GM18508 (cell line): ENCODE measurements around the gene KIF20A.
"Not testable (repeated sequence)": the region's sequence is repeated elsewhere in the genome, so short reads cannot be mapped to it uniquely, and the experiment has no call there.

ENCODE experiments used
- ATAC-seq: cut with Tn5 transposase; IDR thresholded peaks from one replicate; pipeline ENCODE4 v1.9.1; 2021; ENCODE audit warnings: moderate number of reproducible peaks; ENCODE audit not compliant: insufficient read depth, unreplicated experiment

Gene KIF20A

DNA sequence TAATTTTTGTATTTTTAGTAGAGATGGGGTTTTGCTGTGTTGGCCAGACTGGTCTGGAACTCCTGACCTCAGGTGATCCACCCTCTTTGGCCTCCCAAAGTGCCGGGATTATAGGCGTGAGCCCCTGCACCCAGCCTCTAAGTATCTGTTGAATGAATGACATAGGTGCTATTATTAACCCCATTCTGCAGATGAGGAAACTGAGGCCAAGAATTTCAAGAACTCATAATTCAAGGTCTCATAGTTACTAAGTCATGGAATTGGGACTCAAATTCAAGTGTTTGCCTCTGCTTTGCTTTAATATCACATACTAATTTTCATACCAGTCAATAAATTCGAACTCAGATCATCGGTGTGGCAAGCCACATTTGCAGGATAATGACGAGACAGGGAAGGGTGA lies 1.9 kb downstream of the KIF20A start:
- ATAC-seq = no peak

DNA sequence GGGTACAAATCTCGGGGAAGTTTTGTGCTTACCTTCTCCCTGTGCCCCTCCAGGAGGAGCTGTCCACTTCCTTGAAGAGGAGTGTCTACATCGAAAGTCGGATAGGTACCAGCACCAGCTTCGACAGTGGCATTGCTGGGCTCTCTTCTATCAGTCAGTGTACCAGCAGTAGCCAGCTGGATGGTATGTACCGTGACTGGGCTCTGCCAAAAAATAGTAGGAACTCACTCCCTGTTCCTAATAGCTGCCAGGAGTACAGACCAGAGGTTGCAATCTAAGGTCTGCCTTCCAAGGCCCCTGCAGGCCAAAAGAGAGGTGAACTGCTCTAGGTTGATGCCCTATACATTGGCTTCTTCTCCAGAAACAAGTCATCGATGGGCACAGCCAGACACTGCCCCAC lies 3.9 kb downstream of the KIF20A start:
- ATAC-seq = no peak

DNA sequence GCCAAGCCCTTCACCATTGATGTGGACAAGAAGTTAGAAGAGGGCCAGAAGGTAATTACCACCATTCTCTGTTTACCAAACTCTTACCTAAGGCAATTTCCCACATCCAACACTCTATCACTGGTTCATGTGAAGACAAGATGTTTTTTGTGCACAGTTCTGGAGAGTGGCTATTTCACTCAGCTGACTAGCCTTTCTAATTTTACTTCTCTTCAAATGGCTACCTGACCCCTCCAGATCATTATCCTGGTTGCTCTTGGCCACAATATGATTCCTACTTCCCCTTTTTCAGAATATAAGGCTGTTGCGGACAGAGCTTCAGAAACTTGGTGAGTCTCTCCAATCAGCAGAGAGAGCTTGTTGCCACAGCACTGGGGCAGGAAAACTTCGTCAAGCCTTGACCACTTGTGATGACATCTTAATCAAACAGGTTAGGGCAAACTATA lies 7.1 kb downstream of the KIF20A start:
- ATAC-seq = no peak

GRCh38 chr5:138188626-138189025 lies 9.7 kb downstream of the KIF20A start:
- ATAC-seq = no peak

DNA sequence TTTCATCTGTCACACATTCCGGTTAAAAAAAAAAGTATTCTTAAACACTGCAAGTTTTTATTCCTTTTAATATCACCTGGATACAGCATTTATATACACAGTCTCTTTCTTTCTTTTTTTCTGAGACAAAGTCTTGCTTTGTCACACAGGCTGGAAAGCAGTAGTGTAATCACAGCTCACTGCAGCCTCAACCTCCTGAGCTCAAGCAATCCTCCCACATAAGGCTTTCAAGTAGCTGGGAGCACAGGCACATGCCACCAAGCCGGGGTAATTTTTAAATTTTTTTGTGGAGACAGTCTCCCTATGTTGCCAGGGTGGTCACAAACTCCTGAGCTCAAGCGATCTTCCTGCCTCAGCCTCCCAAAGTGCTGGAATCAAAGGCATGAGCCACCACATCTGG lies 13.9 kb downstream of the KIF20A start:
- no peak for ATAC-seq

DNA sequence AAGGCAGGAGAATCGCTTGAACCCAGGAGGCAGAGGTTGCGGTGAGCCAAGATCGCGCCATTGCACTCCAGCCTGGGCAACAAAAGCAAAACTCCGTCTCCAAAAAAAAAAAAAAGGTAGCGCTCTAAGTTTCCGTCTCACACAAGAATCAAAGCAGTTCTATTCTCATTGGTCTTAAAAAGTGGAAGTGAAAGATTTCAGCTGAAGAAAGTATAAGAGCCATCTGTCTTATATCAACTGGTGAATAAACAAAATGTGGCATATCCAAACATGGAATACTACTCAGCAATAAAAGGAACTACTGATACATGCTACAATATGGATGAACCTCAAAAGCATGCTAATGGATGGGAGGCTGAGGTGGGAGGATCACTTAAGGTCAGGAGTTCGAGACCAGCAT lies 14.9 kb downstream of the KIF20A start:
- not testable (repeated sequence) for ATAC-seq

- no peak for ATAC-seq
Observed at GRCh38 chr5:138210985-138211384, 32.1 kb downstream of the KIF20A start.

DNA sequence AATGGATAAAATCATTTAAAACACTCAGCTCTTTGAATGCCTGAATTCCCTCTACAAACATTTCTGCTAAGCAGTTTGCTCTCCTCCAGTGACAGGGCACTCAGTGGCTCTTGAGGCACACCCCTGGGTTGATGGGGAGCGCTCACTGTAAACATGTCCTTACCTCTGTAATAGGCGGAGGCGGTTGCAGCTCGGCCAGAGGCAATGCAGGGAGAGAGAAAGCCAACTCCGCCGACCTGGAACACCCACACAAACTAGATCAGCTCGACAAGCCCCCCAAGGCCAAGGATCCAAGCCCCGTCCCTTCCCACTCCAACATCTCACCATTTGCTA lies 33.9 kb downstream of the KIF20A start:
- ATAC-seq = no peak

GRCh38 chr5:138213161-138214029 lies 34.5 kb downstream of the KIF20A start, which contains the start of gene CDC23:
Gene CDC23, minus strand, starts transcription at chr5:138213323. Its CDS starts 11 bp downstream, at chr5:138213312.
- peak; percentile 94 for ATAC-seq

- ATAC-seq = no peak
Observed at GRCh38 chr5:138216799-138217198, 37.9 kb downstream of the KIF20A start.

DNA sequence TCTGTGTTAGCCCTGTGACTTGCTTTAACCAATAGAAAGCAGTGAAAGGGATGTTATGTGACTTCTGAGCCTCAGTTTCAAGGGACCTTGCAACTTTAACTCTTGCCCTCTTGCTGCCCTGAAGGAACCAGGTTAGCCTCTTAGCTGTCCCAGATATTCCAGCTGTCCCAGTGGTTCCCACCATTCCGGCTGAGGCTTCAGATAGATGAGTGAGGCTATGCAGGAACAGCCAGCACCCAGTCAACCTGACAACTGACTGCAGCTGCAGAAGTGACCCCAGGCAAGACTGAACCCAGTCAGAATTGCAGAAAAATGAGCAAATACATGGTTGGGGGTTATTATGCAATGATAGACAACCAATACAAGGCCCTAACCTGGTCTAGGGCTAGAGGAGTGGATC lies 44.6 kb downstream of the KIF20A start:
- no peak for ATAC-seq

DNA sequence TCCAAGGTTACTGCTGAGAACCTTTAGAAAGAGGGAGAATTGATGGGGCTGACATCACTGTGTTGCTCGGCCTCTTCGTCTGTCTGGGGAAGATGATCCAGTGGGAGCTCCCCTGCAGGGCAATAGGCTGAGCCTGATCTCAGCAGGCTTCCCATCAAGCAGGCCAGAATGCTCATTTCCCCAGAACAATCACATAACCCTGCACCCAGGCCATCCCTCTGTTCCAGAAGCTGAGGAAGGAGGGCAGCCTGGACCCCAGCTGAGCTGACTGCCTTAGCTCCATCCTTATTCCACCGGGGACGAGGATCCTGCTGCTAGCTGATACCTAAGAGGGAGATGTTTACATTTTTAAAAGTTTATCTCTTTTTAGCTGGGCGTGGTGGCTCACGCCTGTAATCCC lies 45.8 kb downstream of the KIF20A start:
- no peak for ATAC-seq

DNA sequence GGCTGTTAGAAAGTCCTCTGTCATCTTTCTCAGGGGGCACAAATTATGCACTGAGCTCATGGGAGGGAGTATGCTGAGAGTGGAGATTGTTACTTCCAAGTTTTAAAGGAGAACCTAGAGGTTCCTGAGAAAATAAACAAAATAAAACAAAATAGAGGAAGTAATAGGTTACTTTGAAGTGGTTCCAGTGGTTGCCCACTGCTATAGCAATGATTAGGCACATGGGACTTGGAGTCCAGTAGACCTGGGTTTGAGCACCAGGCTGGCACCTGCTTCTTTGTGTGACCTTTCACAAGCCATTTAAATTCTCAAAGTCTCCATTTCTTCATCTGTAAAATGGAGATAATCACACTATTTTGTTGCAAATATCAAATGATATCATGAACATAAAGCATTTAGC lies 48.0 kb downstream of the KIF20A start:
- ATAC-seq = no peak

DNA sequence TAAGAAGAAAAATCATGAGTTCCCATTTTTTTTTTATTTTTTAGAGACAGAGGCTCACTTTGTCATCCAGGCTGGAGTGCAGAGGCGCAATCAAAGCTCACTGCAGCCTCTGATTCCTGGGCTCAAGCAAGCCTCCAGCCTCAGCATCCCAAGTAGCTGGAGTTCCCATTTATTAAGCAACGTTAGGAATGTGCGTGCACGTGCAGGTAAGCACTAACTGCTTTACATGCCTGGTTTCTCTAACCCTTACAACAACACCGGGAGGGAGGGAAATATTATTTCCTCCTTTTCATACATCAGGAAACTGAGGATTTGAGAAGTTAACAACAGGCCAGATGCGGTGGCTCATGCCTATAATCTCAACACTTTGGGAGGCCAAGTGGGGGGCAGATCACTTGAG lies 50.5 kb downstream of the KIF20A start:
- no peak for ATAC-seq

- ATAC-seq = no peak
Observed at GRCh38 chr5:138230261-138230660, 51.3 kb downstream of the KIF20A start.

DNA sequence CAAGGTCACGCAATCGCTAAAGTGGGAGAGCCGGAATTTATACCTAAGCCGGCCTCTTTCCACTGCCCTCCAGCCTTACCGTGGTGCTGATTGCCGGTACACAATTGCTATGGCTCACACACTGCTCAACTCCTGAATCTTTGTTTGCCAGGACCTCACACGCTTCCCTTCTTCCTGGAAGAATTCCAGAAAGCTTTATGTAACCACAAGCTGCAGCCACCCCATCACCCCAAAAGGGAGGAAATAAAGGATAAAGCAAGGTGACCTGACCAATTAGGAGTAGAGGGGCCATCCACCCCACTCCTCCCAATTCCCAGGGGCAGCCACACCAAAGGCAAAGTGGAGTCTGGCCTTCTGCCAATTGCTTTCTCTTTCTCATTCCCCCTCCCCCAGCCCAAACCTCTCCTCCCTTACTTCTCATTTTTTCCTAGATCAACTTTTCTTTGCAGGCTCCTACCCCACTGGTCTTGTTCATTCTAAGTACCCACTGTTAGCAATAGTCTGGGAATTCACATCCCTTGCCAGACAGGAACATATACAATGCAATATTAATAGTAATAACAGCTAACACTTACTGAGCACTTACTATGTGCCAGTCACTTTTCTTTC lies 52.2 kb downstream of the KIF20A start:
- ATAC-seq = no peak

DNA sequence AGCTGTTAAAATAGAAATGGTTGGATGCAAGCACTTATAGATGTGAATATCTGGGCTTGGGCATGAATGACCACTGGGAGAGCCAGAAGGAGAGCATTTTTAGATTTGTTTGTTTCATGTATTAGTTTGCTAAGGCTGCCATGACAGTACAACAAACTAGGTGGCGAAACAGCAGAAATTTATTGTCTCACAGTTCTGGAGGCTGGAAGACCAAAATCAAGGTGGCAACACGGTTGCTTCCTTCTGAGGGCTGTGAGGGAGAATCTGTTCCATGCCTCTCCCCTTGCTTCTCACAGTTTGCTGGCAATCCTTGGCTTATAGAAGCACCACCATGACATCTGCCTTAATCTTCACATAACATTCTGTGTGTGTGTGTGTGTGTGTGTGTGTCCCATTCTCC lies 54.4 kb downstream of the KIF20A start:
- ATAC-seq = no peak

- ATAC-seq = no peak
Observed at GRCh38 chr5:138234651-138235050, 55.7 kb downstream of the KIF20A start.
